ENCODE measurements around the gene IL1R2.
"Not testable (repeated sequence)": the region's sequence is repeated elsewhere in the genome, so short reads cannot be mapped to it uniquely, and the experiment has no call there.

IL1R2 gene

GRCh38 chr2:102064679-102065674, 73.2 kb downstream of the IL1R2 start:
- Histone ChIP-seq H3K4me3 (ENCODE audit: low read depth in 1 of 5, low read length in 5 of 5) (peak overlapping the region in 3 of 5 donors; percentile 6 to 30 (median 28)), H3K9ac (ENCODE audit: low read length in 5 of 5) (peak overlapping the region; percentile 50 to 67 (median 60)), H3K4me1 (ENCODE audit: control insufficient read depth in 5 of 5, insufficient read depth in 5 of 5, low read length in 5 of 5) (peaks cover 11 to 70% (median 60%) of the 10 kb centered on the region in 5 donors), H3K27me3 (ENCODE audit: control insufficient read depth in 5 of 5, insufficient read depth in 4 of 5, low read length in 5 of 5) (no peaks in the 10 kb centered on the region), H3K36me3 (ENCODE audit: control insufficient read depth in 5 of 5, insufficient read depth in 5 of 5, low read length in 5 of 5) (no peaks in the 10 kb centered on the region), H3K27ac (ENCODE audit: low read depth, low read length) (peak overlapping the region; percentile 100), H3K9me3 (ENCODE audit: control insufficient read depth in 5 of 5, low read length in 5 of 5) (no peaks in the 10 kb centered on the region)

- peaks cover 11 to 66% (median 57%) of the 10 kb centered on the region in 5 donors for H3K4me1 ChIP-seq (ENCODE audit: control insufficient read depth in 5 of 5, insufficient read depth in 5 of 5, low read length in 5 of 5)
- H3K36me3 ChIP-seq (ENCODE audit: control insufficient read depth in 5 of 5, insufficient read depth in 5 of 5, low read length in 5 of 5): no peaks in the 10 kb centered on the region
- peak overlapping the region; percentile 100 for H3K27ac ChIP-seq (ENCODE audit: low read depth, low read length)
- H3K9me3 ChIP-seq (ENCODE audit: control insufficient read depth in 5 of 5, low read length in 5 of 5): no peaks in the 10 kb centered on the region
- H3K4me3 ChIP-seq (ENCODE audit: low read depth in 1 of 5, low read length in 5 of 5): peak overlapping the region in 1 of 5 donors; percentile 16
- no peak overlapping the region for H3K9ac ChIP-seq (ENCODE audit: low read length in 5 of 5)
- no peaks in the 10 kb centered on the region for H3K27me3 ChIP-seq (ENCODE audit: control insufficient read depth in 5 of 5, insufficient read depth in 4 of 5, low read length in 5 of 5)
Measured at GRCh38 chr2:102065675-102066252, 74.0 kb downstream of the IL1R2 start.

GRCh38 chr2:102066554-102066953, 74.8 kb downstream of the IL1R2 start:
- H3K27ac ChIP-seq (ENCODE audit: low read depth, low read length): no peak overlapping the region
- peaks cover 11 to 58% (median 50%) of the 10 kb centered on the region in 5 donors for H3K4me1 ChIP-seq (ENCODE audit: control insufficient read depth in 5 of 5, insufficient read depth in 5 of 5, low read length in 5 of 5)
- H3K4me3 ChIP-seq (ENCODE audit: low read depth in 1 of 5, low read length in 5 of 5): no peak overlapping the region
- no peaks in the 10 kb centered on the region for H3K36me3 ChIP-seq (ENCODE audit: control insufficient read depth in 5 of 5, insufficient read depth in 5 of 5, low read length in 5 of 5)
- H3K9ac ChIP-seq (ENCODE audit: low read length in 5 of 5): no peak overlapping the region
- H3K27me3 ChIP-seq (ENCODE audit: control insufficient read depth in 5 of 5, insufficient read depth in 4 of 5, low read length in 5 of 5): no peaks in the 10 kb centered on the region
- H3K9me3 ChIP-seq (ENCODE audit: control insufficient read depth in 5 of 5, low read length in 5 of 5): no peaks in the 10 kb centered on the region

- not testable (repeated sequence) for H3K27ac ChIP-seq (ENCODE audit: low read depth, low read length)
Measured at GRCh38 chr2:102068126-102068525, 76.4 kb downstream of the IL1R2 start.

GRCh38 chr2:102069311-102069974, 77.7 kb downstream of the IL1R2 start:
- H3K9me3 ChIP-seq (ENCODE audit: control insufficient read depth in 5 of 5, low read length in 5 of 5): no peaks in the 10 kb centered on the region
- H3K4me1 ChIP-seq (ENCODE audit: control insufficient read depth in 5 of 5, insufficient read depth in 5 of 5, low read length in 5 of 5): peaks cover 3 to 31% (median 27%) of the 10 kb centered on the region in 5 donors
- H3K4me3 ChIP-seq (ENCODE audit: low read depth in 1 of 5, low read length in 5 of 5): no peak overlapping the region
- no peaks in the 10 kb centered on the region for H3K27me3 ChIP-seq (ENCODE audit: control insufficient read depth in 5 of 5, insufficient read depth in 4 of 5, low read length in 5 of 5)
- no peak overlapping the region for H3K9ac ChIP-seq (ENCODE audit: low read length in 5 of 5)
- H3K36me3 ChIP-seq (ENCODE audit: control insufficient read depth in 5 of 5, insufficient read depth in 5 of 5, low read length in 5 of 5): no peaks in the 10 kb centered on the region
- H3K27ac ChIP-seq (ENCODE audit: low read depth, low read length): peak overlapping the region; percentile 96

More at GRCh38 chr2:102068126-102068525, 76.4 kb downstream of the IL1R2 start:
- H3K9me3 ChIP-seq (ENCODE audit: control insufficient read depth in 5 of 5, low read length in 5 of 5); H3K27me3 ChIP-seq (ENCODE audit: control insufficient read depth in 5 of 5, insufficient read depth in 4 of 5, low read length in 5 of 5); H3K9ac ChIP-seq (ENCODE audit: low read length in 5 of 5); H3K4me3 ChIP-seq (ENCODE audit: low read depth in 1 of 5, low read length in 5 of 5); H3K36me3 ChIP-seq (ENCODE audit: control insufficient read depth in 5 of 5, insufficient read depth in 5 of 5, low read length in 5 of 5): not testable (repeated sequence)
- H3K4me1 ChIP-seq (ENCODE audit: control insufficient read depth in 5 of 5, insufficient read depth in 5 of 5, low read length in 5 of 5): peaks cover 6 to 44% (median 37%) of the 10 kb centered on the region in 5 donors

GRCh38 chr2:102070058-102070642, 78.4 kb downstream of the IL1R2 start:
- H3K36me3 ChIP-seq (ENCODE audit: control insufficient read depth in 5 of 5, insufficient read depth in 5 of 5, low read length in 5 of 5): no peaks in the 10 kb centered on the region
- no peak overlapping the region for H3K4me3 ChIP-seq (ENCODE audit: low read depth in 1 of 5, low read length in 5 of 5)
- H3K27me3 ChIP-seq (ENCODE audit: control insufficient read depth in 5 of 5, insufficient read depth in 4 of 5, low read length in 5 of 5): no peaks in the 10 kb centered on the region
- H3K9ac ChIP-seq (ENCODE audit: low read length in 5 of 5): peak overlapping the region in 4 of 5 donors; percentile 21 to 71 (median 60)
- no peaks in the 10 kb centered on the region for H3K9me3 ChIP-seq (ENCODE audit: control insufficient read depth in 5 of 5, low read length in 5 of 5)
- peaks cover 0 to 24% (median 20%) of the 10 kb centered on the region in 5 donors for H3K4me1 ChIP-seq (ENCODE audit: control insufficient read depth in 5 of 5, insufficient read depth in 5 of 5, low read length in 5 of 5)
- H3K27ac ChIP-seq (ENCODE audit: low read depth, low read length): peak overlapping the region; percentile 96

GRCh38 chr2:102072741-102073140, 81.0 kb downstream of the IL1R2 start:
- H3K27me3 ChIP-seq (ENCODE audit: control insufficient read depth in 5 of 5, insufficient read depth in 4 of 5, low read length in 5 of 5): no peaks in the 10 kb centered on the region
- no peak overlapping the region for H3K4me3 ChIP-seq (ENCODE audit: low read depth in 1 of 5, low read length in 5 of 5)
- H3K9ac ChIP-seq (ENCODE audit: low read length in 5 of 5): no peak overlapping the region
- peaks cover 0 to 16% (median 12%) of the 10 kb centered on the region in 5 donors for H3K4me1 ChIP-seq (ENCODE audit: control insufficient read depth in 5 of 5, insufficient read depth in 5 of 5, low read length in 5 of 5)
- H3K27ac ChIP-seq (ENCODE audit: low read depth, low read length): no peak overlapping the region
- no peaks in the 10 kb centered on the region for H3K9me3 ChIP-seq (ENCODE audit: control insufficient read depth in 5 of 5, low read length in 5 of 5)
- H3K36me3 ChIP-seq (ENCODE audit: control insufficient read depth in 5 of 5, insufficient read depth in 5 of 5, low read length in 5 of 5): no peaks in the 10 kb centered on the region

- H3K27me3 ChIP-seq (ENCODE audit: control insufficient read depth in 5 of 5, insufficient read depth in 4 of 5, low read length in 5 of 5): no peaks in the 10 kb centered on the region
- peaks cover 0 to 16% (median 12%) of the 10 kb centered on the region in 5 donors for H3K4me1 ChIP-seq (ENCODE audit: control insufficient read depth in 5 of 5, insufficient read depth in 5 of 5, low read length in 5 of 5)
- no peak overlapping the region for H3K9ac ChIP-seq (ENCODE audit: low read length in 5 of 5)
- no peak overlapping the region for H3K4me3 ChIP-seq (ENCODE audit: low read depth in 1 of 5, low read length in 5 of 5)
- no peak overlapping the region for H3K27ac ChIP-seq (ENCODE audit: low read depth, low read length)
- H3K36me3 ChIP-seq (ENCODE audit: control insufficient read depth in 5 of 5, insufficient read depth in 5 of 5, low read length in 5 of 5): no peaks in the 10 kb centered on the region
- H3K9me3 ChIP-seq (ENCODE audit: control insufficient read depth in 5 of 5, low read length in 5 of 5): no peaks in the 10 kb centered on the region
Measured at GRCh38 chr2:102073168-102073724, 81.5 kb downstream of the IL1R2 start.

GRCh38 chr2:102074152-102074783, 82.5 kb downstream of the IL1R2 start:
- no peak overlapping the region for H3K27ac ChIP-seq (ENCODE audit: low read depth, low read length)
- H3K9ac ChIP-seq (ENCODE audit: low read length in 5 of 5): no peak overlapping the region
- H3K9me3 ChIP-seq (ENCODE audit: control insufficient read depth in 5 of 5, low read length in 5 of 5): no peaks in the 10 kb centered on the region
- H3K27me3 ChIP-seq (ENCODE audit: control insufficient read depth in 5 of 5, insufficient read depth in 4 of 5, low read length in 5 of 5): no peaks in the 10 kb centered on the region
- H3K4me1 ChIP-seq (ENCODE audit: control insufficient read depth in 5 of 5, insufficient read depth in 5 of 5, low read length in 5 of 5): peaks cover 0 to 15% (median 11%) of the 10 kb centered on the region in 5 donors
- no peak overlapping the region for H3K4me3 ChIP-seq (ENCODE audit: low read depth in 1 of 5, low read length in 5 of 5)
- H3K36me3 ChIP-seq (ENCODE audit: control insufficient read depth in 5 of 5, insufficient read depth in 5 of 5, low read length in 5 of 5): no peaks in the 10 kb centered on the region

Measured in subcutaneous abdominal adipose tissue (tissue), 5 donors.